DND-41 (cell line): ENCODE results near the gene RBM20.
A peak's percentile ranks its signal among the peaks of the same experiment; 100 is the strongest.

ENCODE experiments used
- ATAC-seq: fragments of 200-7000 bp; cut with Tn5 transposase; 3 replicates; pipeline ENCODE4 v1.9.1; 2021; ENCODE audit warnings: low read depth; ENCODE audit not compliant: insufficient read depth
- DNase-seq: peaks from one replicate; pipeline ENCODE4 v3.0.0-alpha.2; 2020
- H2AFZ ChIP-seq: 2 replicates; pipeline ENCODE4 v1.6.0; 2012; ENCODE audit warnings: low read depth, low read length
- H3K27ac ChIP-seq: 2 replicates; pipeline ENCODE4 v1.5.1; 2012; ENCODE audit warnings: low read length, inconsistent platforms
- H3K27me3 ChIP-seq: fragments of 200-600 bp; sonication (generic); 2 replicates; pipeline ENCODE4 v1.6.0; 2012; ENCODE audit warnings: low read length, mild to moderate bottlenecking, inconsistent platforms; ENCODE audit not compliant: insufficient read depth, poor library complexity
- H3K36me3 ChIP-seq: 2 replicates; pipeline ENCODE4 v1.5.1; 2012; ENCODE audit warnings: low read length, inconsistent platforms; ENCODE audit not compliant: insufficient read depth
- H3K4me1 ChIP-seq: 2 replicates; pipeline ENCODE4 v1.5.1; 2012; ENCODE audit warnings: mild to moderate bottlenecking, low read length; ENCODE audit not compliant: insufficient read depth
- H3K4me2 ChIP-seq: 2 replicates; pipeline ENCODE4 v1.6.0; 2012; ENCODE audit warnings: mild to moderate bottlenecking, moderate library complexity, low read length, inconsistent platforms; ENCODE audit not compliant: insufficient read depth
- H3K4me3 ChIP-seq, 2 experiments: fragments of 200-600 bp in 1 of 2; shearing (Covaris generic) in 1 of 2; 2 replicates each; pipeline ENCODE4 v1.5.1; 2012 to 2016; ENCODE audit warnings: inconsistent platforms in 2 of 2, low read length in 2 of 2, mild to moderate bottlenecking in 2 of 2, low read depth in 1 of 2, moderate library complexity in 1 of 2
- H3K79me2 ChIP-seq: 2 replicates; pipeline ENCODE4 v1.6.0; 2012; ENCODE audit warnings: low read length, inconsistent platforms; ENCODE audit not compliant: insufficient read depth
- H3K9ac ChIP-seq: 2 replicates; pipeline ENCODE4 v1.6.0; 2012; ENCODE audit warnings: low read depth, mild to moderate bottlenecking, inconsistent platforms, low read length, moderate library complexity
- H3K9me3 ChIP-seq: 2 replicates; pipeline ENCODE4 v1.5.1; 2012; ENCODE audit warnings: low read length, moderate library complexity, mild to moderate bottlenecking, inconsistent platforms; ENCODE audit not compliant: insufficient read depth, severe bottlenecking
- H4K20me1 ChIP-seq: 2 replicates; pipeline ENCODE4 v1.6.0; 2012; ENCODE audit warnings: low read length; ENCODE audit not compliant: insufficient read depth
- EZH2 ChIP-seq: IDR thresholded peaks from 3 replicates; pipeline ENCODE4 v1.6.1; 2012; ENCODE audit warnings: borderline replicate concordance, low read depth, mild to moderate bottlenecking, moderate library complexity, low read length, inconsistent platforms; ENCODE audit not compliant: severe bottlenecking
- TF ChIP-seq, protein P1 (sequence below): IDR thresholded peaks from 2 replicates; pipeline ENCODE4 v1.5.1; 2012; ENCODE audit warnings: borderline replicate concordance, low read length, moderate library complexity, mild to moderate bottlenecking; ENCODE audit not compliant: poor library complexity, severe bottlenecking; ENCODE audit errors: extremely low read depth

Gene RBM20

DNA sequence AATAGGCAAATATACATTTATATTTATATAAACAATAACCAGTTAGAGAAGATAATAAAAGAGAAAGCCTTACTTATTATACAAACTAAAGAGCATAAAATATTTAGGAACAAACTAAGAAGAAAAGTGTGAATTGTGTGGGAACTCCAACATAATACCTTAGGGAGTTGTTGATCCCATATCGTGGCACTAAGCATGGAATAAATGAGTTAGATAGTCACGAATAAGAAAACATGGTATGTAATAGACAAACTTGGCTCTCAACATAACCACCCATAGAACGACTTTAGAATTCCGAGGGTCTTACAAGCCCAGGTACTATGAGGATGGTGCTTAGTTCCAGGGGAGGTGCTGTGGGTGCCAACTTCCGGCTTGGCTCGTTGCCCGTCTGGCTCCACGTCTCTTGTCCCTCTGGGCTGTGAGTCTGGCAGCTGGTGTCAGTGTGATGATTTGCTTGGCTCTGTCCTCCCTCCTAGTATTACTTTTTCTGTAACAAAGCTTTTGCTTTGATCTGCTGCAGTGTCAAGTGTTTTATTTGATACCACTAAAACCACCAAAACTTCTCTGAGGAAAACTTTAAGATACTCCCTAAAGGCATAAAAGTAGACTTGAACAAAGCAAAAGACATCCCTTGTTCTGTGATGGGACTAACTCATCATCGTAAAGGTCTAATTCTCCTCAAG is 9.5 kb upstream of the RBM20 start:
- Histone ChIP-seq H3K36me3 (no peaks in the 10 kb centered on the region), H3K4me1 (peaks cover 6% of the 10 kb centered on the region; the same call in 1 of the 2 replicates), H3K27me3 (peaks cover 11% of the 10 kb centered on the region), H2AFZ (no peak overlapping the region), H3K9ac (no peak overlapping the region), H4K20me1 (no peaks in the 10 kb centered on the region; the same call in 1 of the 2 replicates), H3K4me2 (no peak overlapping the region), H3K4me3 (no peak overlapping the region), H3K27ac (no peak overlapping the region), H3K9me3 (no peaks in the 10 kb centered on the region), H3K79me2 (no peaks in the 10 kb centered on the region)
- DNase-seq (peak; percentile 62), ATAC-seq (peak; percentile 90)
- no peak for TF ChIP-seq EZH2
- TF ChIP-seq, protein P1, sequence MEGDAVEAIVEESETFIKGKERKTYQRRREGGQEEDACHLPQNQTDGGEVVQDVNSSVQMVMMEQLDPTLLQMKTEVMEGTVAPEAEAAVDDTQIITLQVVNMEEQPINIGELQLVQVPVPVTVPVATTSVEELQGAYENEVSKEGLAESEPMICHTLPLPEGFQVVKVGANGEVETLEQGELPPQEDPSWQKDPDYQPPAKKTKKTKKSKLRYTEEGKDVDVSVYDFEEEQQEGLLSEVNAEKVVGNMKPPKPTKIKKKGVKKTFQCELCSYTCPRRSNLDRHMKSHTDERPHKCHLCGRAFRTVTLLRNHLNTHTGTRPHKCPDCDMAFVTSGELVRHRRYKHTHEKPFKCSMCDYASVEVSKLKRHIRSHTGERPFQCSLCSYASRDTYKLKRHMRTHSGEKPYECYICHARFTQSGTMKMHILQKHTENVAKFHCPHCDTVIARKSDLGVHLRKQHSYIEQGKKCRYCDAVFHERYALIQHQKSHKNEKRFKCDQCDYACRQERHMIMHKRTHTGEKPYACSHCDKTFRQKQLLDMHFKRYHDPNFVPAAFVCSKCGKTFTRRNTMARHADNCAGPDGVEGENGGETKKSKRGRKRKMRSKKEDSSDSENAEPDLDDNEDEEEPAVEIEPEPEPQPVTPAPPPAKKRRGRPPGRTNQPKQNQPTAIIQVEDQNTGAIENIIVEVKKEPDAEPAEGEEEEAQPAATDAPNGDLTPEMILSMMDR: no peak

DNA sequence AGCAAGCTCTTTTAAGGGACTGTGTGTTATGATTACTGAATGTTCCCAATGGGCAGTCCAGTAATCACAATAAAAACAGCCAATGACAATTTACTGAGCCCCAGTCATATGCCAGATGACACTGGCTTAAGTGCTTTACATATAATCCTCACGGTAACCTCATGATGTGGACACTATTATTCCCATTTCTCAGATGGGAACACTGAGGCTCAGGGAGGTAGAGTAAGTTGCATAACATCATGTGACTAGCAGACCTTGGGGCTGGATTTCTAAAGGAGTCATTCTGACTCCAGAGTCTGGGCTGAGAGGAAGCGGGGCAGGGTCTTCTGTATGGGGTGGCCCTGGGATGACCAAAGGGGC is 7.6 kb upstream of the RBM20 start:
- H4K20me1 ChIP-seq: no peaks in the 10 kb centered on the region; the same call in 1 of the 2 replicates
- peaks cover 7% of the 10 kb centered on the region for H3K27me3 ChIP-seq
- no peak overlapping the region for H3K4me3 ChIP-seq
- H3K27ac ChIP-seq: no peak overlapping the region
- DNase-seq (no peak), ATAC-seq (no peak)
- H2AFZ ChIP-seq: no peak overlapping the region
- peaks cover 6% of the 10 kb centered on the region; the same call in 1 of the 2 replicates for H3K4me1 ChIP-seq
- TF ChIP-seq, protein P1: no peak
- H3K4me2 ChIP-seq: no peak overlapping the region
- no peaks in the 10 kb centered on the region for H3K79me2 ChIP-seq
- no peak overlapping the region for H3K9ac ChIP-seq
- no peaks in the 10 kb centered on the region for H3K9me3 ChIP-seq
- no peaks in the 10 kb centered on the region for H3K36me3 ChIP-seq

DNA sequence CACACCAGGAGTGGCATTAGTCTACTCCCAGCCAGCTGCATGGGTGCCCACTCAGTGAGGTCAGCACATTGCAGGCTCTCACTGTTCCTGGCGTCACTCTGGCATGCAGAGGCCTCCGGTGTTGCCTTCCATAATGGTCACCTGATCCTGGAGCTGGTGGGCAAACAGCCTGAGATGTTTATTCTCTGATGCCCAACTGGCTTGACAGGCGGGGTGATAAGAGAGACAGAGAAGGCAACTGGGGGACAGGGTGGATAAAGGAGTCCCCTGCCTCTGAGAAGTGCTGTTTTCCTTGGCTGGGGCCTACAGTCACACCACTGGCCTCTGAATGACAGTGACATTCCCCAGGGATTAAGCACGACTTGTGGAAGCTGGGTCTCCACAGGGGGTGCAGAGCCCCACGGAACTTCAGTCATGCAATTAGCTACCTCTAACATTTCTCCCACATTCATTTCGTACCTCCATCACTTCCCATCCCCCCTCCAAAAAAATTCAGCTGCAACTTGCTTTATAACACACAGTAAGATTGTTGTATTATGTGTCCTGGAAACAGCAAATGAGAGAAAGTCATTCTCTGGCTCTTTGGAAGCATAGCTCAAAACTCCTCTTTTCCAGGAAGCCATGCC is 7.1 kb upstream of the RBM20 start:
- Histone ChIP-seq H2AFZ (no peak overlapping the region), H3K4me2 (no peak overlapping the region), H3K27ac (no peak overlapping the region), H3K27me3 (peaks cover 7% of the 10 kb centered on the region), H3K36me3 (no peaks in the 10 kb centered on the region), H3K9me3 (no peaks in the 10 kb centered on the region), H3K79me2 (no peaks in the 10 kb centered on the region), H4K20me1 (no peaks in the 10 kb centered on the region; the same call in 1 of the 2 replicates), H3K4me1 (peaks cover 6% of the 10 kb centered on the region; the same call in 1 of the 2 replicates), H3K4me3 (no peak overlapping the region), H3K9ac (no peak overlapping the region)
- TF ChIP-seq, protein P1: no peak
- TF ChIP-seq EZH2: no peak
- ATAC-seq: no peak
- DNase-seq: no peak
